ENCODE data around the gene HYAL4.
"Not testable (repeated sequence)": the region's sequence is repeated elsewhere in the genome, so short reads cannot be mapped to it uniquely, and the experiment has no call there.

HYAL4 gene, protein sequence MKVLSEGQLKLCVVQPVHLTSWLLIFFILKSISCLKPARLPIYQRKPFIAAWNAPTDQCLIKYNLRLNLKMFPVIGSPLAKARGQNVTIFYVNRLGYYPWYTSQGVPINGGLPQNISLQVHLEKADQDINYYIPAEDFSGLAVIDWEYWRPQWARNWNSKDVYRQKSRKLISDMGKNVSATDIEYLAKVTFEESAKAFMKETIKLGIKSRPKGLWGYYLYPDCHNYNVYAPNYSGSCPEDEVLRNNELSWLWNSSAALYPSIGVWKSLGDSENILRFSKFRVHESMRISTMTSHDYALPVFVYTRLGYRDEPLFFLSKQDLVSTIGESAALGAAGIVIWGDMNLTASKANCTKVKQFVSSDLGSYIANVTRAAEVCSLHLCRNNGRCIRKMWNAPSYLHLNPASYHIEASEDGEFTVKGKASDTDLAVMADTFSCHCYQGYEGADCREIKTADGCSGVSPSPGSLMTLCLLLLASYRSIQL

DNA sequence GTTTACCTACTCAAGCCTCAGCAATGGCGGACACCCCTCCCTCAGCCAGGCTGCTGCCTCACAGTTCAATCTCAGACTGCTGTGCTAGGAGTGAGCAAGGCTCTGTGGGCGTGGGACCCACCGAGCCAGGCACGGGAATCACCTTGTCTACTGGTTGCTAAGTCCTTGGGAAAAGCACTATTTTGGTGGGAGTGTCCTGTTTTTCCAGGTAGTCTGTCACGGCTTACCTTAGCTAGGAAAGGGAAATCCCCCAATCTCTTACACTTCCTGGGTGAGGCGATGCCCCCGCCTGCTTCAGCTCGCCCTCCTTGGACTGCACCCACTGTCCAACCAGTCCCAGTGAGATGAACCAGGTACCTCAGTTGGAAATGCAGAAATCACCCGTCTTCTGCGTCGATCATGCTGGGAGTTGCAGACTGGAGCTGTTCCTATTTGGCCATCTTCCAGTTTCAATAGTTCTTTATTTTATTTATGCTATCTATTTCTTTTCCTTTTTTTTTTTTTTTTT, at the start of gene HYAL4:
Gene HYAL4 (plus strand): TSS at position 458 of the 508 bp plus-strand sequence. CDS start 23,105 bp downstream, outside the sequence.
- DNase-seq (ENCODE audit: low spot score) = no peak

DNA sequence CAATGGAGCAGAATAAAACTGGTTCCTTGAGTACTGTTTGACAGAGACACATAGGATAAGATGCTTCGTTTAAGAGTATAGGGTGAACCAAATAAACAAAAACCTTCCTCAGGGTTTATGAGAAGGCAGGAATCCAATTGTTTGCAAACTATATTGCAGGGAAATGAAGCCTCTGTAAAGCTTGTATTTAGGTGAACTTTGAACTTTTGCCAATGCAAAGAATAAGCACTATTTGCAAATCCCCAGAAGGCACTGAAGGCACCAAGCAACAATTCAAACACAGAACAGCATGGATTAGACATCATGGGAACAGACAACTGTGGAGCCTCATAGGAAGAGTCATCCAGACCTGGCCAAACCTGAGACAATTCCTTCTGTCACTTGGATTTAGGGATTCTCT, 49.1 kb upstream of the HYAL4 start:
- DNase-seq (ENCODE audit: low spot score) = no peak

GRCh38 chr7:123796568-123796967, 48.4 kb upstream of the HYAL4 start:
- no peak for DNase-seq (ENCODE audit: low spot score)

DNA sequence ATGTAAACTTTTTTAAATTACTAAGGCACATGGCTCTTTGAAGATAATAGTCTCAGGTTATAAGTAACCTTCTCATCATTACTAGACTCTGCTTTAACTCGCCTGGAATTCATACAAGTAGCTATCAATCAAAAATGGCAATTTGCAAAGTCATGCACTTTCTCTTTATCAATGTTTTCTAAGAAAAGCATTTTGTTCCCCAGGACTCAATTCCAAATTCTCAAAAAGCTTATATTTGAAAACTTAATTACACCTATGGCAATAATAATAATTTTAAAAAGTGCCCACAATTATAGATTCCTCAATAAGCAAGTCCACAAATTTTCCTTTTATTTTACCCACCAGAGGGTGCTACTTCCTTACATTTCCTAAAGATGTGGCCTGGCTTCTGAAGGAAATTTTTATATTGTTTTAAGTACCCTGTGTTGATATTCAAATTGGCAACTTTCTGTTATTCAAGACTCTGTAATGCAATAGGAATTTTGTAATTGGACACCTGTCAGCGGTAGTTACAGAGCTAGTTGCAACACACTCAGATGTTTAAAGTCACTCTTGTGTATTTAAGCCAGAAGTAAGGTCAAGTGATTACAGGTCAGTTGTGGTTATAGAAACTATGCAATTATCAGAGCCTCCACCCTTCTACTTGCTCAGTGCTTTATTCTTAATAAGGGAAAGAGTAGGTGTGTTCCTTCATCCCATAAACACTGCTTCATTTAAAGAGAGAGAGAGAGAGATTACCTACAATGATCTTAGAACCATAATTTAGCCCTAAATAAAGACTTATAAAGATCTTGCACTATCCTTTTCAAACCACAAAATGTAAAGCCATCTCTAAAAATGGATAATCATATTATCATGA, 47.1 kb upstream of the HYAL4 start:
- peak; percentile 96 for DNase-seq (ENCODE audit: low spot score)

DNA sequence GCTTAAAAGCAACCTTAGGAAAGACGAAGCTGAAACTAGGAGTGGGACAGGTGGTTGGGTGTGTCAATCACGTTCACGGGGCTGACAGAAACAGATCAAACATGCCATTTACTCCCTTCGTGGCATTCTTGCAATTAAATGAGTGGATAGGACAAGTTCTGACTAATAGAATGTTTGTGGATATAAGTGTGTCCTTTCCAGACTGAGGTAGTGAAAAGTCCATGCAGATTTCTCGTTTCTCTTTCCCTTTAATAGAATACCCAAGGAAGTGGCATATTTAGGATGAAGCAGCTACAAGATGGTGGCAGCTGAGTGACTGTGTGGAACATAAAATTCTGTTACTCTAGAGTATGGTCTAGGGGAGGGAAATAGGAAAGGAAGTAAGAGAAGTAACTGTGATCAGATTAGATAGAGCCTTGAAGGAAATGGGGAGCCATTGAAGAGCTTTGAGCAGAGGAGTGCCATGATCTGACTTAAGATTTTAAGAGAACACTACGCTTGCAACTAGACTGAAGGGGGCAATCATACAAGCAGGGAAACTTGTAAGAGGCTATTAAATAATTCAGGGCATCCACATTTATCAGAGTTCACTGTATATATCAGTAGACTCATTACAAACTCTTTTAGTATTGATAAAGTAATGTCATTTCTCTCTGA, 46.3 kb upstream of the HYAL4 start:
- no peak for DNase-seq (ENCODE audit: low spot score)

DNA sequence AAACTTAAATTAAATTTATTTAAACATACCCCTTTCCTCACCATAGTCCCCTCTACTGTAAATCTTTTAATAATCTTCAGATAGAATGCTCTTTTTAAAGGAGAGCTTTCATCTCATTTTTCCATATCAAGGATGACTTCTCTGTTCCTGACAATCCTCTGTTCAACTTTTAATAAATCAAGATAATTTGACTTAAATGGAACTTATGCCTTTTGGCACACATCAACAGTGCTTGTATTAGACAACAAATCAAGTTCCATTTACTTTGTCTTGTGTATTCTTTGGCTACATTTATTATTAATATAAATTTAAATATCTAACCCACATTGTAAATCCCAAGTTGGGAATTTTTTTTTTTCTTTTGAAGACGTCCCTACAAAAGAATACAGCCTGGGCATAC, 42.7 kb upstream of the HYAL4 start:
- no peak for DNase-seq (ENCODE audit: low spot score)

GRCh38 chr7:123805287-123805686, 39.7 kb upstream of the HYAL4 start:
- no peak for DNase-seq (ENCODE audit: low spot score)

- no peak for DNase-seq (ENCODE audit: low spot score)
These were observed 35.5 kb upstream of the HYAL4 start for GRCh38 chr7:123809471-123809870.

DNA sequence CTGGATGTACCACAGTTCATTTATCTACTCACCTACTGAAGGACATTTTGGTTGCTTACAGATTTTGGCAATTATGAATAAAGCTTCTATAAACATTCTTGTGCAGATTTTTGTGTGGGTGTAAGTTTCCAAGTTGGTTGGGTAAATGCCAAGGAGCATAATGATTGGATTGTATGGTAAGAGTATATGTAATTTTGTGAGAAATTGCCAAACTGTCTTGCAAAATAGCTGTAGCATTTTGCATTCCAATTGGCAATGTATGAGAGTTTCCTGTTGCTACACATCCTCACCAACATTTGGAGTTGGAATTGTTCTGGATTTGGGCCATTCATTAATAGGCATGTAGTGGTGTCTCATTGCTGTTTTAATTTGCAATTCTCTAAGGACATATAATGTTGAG, 33.9 kb upstream of the HYAL4 start:
- DNase-seq (ENCODE audit: low spot score) = no peak

GRCh38 chr7:123816916-123817315, 28.1 kb upstream of the HYAL4 start:
- no peak for DNase-seq (ENCODE audit: low spot score)

DNA sequence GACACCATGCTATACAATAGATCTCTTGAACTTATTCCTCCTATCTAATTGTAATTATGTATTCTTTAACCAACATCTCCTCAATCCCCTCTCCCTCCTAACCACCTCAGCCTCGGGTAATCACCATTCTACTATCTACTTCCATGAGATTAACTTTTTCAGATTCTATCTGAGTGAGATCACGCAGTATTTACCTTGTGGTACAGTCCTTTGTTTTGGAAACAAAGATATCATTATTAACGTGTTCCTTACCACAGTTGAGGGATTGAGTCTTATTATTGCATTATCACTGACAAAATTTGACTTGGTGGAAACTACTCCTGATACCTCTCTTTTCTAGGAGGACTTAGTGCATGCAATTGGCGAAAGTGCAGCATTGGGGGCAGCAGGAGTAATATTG, 26.0 kb upstream of the HYAL4 start:
- no peak for DNase-seq (ENCODE audit: low spot score)

DNA sequence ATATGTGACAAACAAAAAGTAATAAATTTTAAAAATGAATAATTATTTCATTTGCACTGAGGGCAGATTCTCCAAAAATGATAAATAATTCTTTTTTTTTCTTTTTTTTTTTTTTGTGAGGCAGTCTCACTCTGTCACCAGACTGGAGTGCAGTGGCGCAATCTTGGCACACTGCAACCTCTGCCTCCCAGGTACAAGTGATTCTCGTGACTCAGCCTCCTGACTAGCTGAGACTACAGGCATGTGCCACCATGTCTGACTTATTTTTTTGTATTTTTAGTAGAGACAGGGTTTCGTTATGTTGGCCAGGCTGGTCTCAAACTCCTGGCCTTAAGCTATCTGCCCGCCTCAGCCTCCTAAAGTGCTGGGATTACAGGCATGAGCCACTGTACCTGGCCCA, 25.2 kb upstream of the HYAL4 start:
- not testable (repeated sequence) for DNase-seq (ENCODE audit: low spot score)

DNA sequence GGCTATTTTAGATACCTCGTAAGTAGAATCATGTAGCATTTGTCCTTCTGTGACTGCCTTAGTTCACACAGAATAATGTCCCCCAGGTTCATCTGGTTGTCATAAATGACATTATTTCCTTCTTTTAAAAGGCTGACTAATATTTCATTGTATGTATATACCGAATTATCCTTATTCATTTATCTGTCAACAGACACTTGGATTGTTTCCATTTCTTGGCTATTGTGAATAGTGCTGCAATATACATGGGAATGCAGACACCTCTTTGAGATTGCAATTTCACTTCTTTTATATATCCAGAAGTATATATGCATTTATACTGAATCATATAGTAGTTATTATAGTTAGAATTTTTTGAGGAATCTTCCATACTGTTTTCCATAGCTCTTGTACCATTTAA, 24.1 kb upstream of the HYAL4 start:
- no peak for DNase-seq (ENCODE audit: low spot score)

GRCh38 chr7:123821320-123821719, 23.6 kb upstream of the HYAL4 start:
- DNase-seq (ENCODE audit: low spot score) = no peak

DNA sequence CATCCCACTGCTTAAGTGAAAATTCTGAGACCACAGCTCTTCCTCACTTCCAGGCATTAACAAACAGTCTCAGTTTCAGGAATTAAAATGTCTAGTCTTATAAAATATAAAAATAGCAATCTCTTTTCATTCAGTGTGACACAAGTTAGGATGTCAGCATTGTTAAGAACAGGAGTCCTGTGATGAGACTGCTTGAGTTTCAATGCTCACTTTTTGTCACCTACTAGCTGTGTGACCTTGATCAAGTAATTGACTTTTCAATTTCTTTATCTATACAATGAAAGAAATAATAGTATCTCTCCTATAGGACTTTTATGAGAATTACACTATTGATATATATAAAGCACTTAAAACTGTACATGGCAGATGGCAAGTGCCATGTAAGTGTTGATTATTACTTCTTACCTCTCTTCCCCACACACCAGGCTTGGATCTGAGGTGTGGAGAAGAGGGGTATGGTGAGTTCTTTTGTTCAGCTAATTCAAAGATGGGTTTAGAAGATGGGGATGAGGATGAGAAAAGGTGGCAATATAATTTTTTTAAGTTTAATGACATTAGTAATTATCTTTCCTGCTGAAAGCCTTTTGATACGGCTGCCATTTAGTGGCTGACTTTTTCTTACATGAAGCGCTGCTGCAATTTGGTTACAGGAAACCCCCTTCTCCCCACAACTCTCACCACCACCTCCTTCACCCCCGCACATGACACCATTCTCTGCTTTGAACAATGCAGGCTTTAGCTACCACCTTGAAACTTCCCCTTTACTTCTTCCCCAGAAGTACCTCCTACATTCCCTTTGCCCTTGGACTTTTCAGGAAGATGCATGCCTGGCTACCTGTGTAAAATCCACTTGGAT, 20.8 kb upstream of the HYAL4 start:
- DNase-seq (ENCODE audit: low spot score) = no peak

- DNase-seq (ENCODE audit: low spot score) = no peak
These were observed 20.3 kb upstream of the HYAL4 start for GRCh38 chr7:123824754-123825067.

- no peak for DNase-seq (ENCODE audit: low spot score)
These were observed 16.2 kb upstream of the HYAL4 start for GRCh38 chr7:123828805-123829204.

DNA sequence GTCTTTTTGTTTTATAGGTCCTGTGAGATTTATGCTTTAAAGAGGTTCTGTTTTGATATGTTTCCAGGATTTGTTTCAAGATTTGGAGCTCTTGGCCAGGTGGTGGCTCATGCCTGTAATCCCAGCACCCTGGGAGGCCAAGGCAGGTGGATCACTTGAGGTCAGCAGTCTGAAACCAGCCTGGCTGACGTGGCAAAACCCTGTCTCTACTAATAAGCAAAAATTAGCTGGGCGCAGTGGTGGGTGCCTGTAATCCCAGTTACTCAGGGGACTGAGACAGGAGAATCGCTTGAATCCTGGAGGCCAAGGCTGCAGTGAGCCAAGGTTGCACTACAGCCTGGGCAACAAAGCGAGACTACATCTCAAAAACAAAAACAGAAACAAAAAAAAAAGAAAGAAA, 8.3 kb upstream of the HYAL4 start:
- no peak for DNase-seq (ENCODE audit: low spot score)

DNA sequence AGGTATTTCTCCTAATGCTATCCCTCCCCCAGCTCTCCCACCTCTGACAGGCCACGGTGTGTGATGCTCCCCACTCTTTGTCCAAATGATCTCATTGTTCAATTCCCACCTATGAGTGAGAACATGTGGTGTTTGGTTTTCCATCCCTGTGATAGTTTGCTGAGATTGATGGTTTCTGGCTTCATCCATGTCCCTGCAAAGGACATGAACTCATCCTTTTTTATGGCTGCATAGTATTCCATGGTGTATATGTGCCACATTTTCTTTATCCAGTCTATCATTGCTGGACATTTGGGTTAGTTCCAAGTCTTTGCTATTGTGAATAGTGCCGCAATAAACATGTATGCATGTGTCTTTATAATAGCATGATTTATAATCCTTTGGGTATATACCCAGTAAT, 5.9 kb upstream of the HYAL4 start:
- not testable (repeated sequence) for DNase-seq (ENCODE audit: low spot score)

DNA sequence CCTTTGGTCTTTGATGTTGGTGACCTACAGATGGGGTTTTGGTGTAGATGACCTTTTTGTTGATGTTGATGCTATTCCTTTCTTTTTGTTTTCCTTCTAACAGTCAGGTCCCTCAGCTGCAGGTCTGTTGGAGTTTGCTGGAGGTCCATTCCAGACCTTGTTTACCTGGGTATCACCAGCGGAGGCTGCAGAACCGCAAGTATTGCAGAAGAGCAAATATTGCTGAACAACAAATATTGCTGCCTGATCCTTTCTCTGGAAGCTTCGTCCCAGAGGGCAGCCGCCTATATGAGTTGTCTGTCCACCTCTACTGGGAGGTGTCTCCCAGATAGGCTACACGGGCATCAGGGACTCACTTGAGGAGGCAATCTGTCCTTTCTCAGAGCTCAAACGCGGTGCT, 827 bp upstream of the HYAL4 start:
- not testable (repeated sequence) for DNase-seq (ENCODE audit: low spot score)

DNA sequence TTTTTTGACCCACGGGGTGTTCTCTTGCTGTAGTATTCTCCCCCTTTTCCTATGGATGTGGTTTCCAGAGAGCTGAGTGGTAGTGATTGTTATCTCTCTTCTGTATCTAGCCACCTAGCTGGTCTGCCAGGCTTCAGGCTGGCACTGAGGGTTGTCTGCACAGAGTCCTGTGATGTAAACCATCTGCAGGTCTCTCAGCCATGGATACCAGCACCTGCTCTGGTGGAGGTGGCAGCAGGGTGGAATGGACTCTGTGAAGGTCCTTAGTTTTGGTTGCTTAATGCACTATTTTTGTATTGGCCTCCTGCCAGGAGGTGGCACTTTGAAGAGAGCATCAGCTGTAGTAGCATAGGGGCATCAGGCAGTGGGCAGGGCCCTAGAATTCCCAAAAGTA, 851 bp downstream of the HYAL4 start:
- DNase-seq (ENCODE audit: low spot score) = no peak
